GM13976 (cell line): ENCODE results near the gene MBNL3.
"Not testable (repeated sequence)": the region's sequence is repeated elsewhere in the genome, so short reads cannot be mapped to it uniquely, and the experiment has no call there.

ENCODE experiments used
- DNase-seq: peaks from one replicate; pipeline ENCODE4 v3.0.0; 2012; ENCODE audit warnings: low spot score
- CTCF ChIP-seq: IDR thresholded peaks from 2 replicates; pipeline ENCODE4 v1.5.1; 2012; ENCODE audit warnings: borderline replicate concordance, mild to moderate bottlenecking; ENCODE audit not compliant: insufficient read depth; ENCODE audit errors: extremely low read depth, missing control alignments, control extremely low read depth
- in situ Hi-C: fragments of 300-500 bp; cut with MboI; formaldehyde crosslinking; loops from one replicate; pipeline ENCODE4 v1.12.0; 2022; ENCODE audit warnings: low sequenced_read_pairs, mixed read lengths, inconsistent platforms; ENCODE audit not compliant: unreplicated experiment

MBNL3 gene

GRCh38 chrX:132353430-132353829, 135.4 kb downstream of the MBNL3 start:
- in situ Hi-C loops: no loop called here
- no peak for DNase-seq
- TF ChIP-seq CTCF: no peak

GRCh38 chrX:132336172-132336571, 152.7 kb downstream of the MBNL3 start:
- TF ChIP-seq CTCF: no peak
- in situ Hi-C loops: no loop called here
- DNase-seq: no peak

GRCh38 chrX:132333351-132333750, 155.5 kb downstream of the MBNL3 start:
- DNase-seq: no peak
- no peak for TF ChIP-seq CTCF
- in situ Hi-C loops: no loop called here

GRCh38 chrX:132331532-132331931, 157.3 kb downstream of the MBNL3 start:
- no peak for DNase-seq
- in situ Hi-C loops: no loop called here
- no peak for TF ChIP-seq CTCF

GRCh38 chrX:132331000-132331399, 157.8 kb downstream of the MBNL3 start:
- no peak for DNase-seq
- TF ChIP-seq CTCF: no peak
- in situ Hi-C loops: no loop called here

GRCh38 chrX:132330156-132330729, 158.6 kb downstream of the MBNL3 start:
- TF ChIP-seq CTCF: no peak
- DNase-seq: no peak
- in situ Hi-C loops: no loop called here

GRCh38 chrX:132326960-132327359, 161.9 kb downstream of the MBNL3 start:
- in situ Hi-C loops: not testable (repeated sequence)

More at GRCh38 chrX:132326960-132327359, 161.9 kb downstream of the MBNL3 start:
- not testable (repeated sequence) for DNase-seq
